ENCODE measurements around the gene TMEM225. TPM values are rescaled to one million over a fixed set of nuclear protein-coding genes. Genes with fewer than 3 reads are reported as not detected.

The TMEM225 gene
- total RNA-seq, 1 experiment from 2014 or later = not detected

- Mint-ChIP-seq H3K36me3 (ENCODE audit: insufficient read depth, unreplicated experiment) (no peaks in the 10 kb centered on the region), H3K27me3 (ENCODE audit: unreplicated experiment) (no peaks in the 10 kb centered on the region), H3K4me3 (ENCODE audit: low read depth, unreplicated experiment) (no peak overlapping the region), H3K9me3 (ENCODE audit: low read depth, unreplicated experiment) (peaks cover 8% of the 10 kb centered on the region), H3K4me1 (ENCODE audit: low read depth, unreplicated experiment) (no peaks in the 10 kb centered on the region), H3K27ac (ENCODE audit: unreplicated experiment) (no peak overlapping the region)
- CTCF ChIA-PET = no interaction called here
- intact Hi-C loops (cut with micrococcal nuclease; ENCODE audit: unreplicated experiment) = no loop called here
- TF ChIP-seq CTCF (IDR thresholded peaks at IDR 0.05; ENCODE audit: unreplicated experiment) = no peak
- no peak for DNase-seq
- no TSS peak for BruUV-seq (replicated peaks)
These were observed 29.0 kb downstream of the TMEM225 start for GRCh38 chr11:123856444-123856843.

- BruUV-seq (replicated peaks) = no TSS peak
- no peaks in the 10 kb centered on the region for H3K27me3 Mint-ChIP-seq (ENCODE audit: unreplicated experiment)
- TF ChIP-seq CTCF (IDR thresholded peaks at IDR 0.05; ENCODE audit: unreplicated experiment) = no peak
- H3K36me3 Mint-ChIP-seq (ENCODE audit: insufficient read depth, unreplicated experiment) = no peaks in the 10 kb centered on the region
- H3K27ac Mint-ChIP-seq (ENCODE audit: unreplicated experiment) = no peak overlapping the region
- no peak for DNase-seq
- peaks cover 13% of the 10 kb centered on the region for H3K9me3 Mint-ChIP-seq (ENCODE audit: low read depth, unreplicated experiment)
- CTCF ChIA-PET = no interaction called here
- no peaks in the 10 kb centered on the region for H3K4me1 Mint-ChIP-seq (ENCODE audit: low read depth, unreplicated experiment)
- intact Hi-C loops (cut with micrococcal nuclease; ENCODE audit: unreplicated experiment) = no loop called here
- H3K4me3 Mint-ChIP-seq (ENCODE audit: low read depth, unreplicated experiment) = no peak overlapping the region
These were observed 32.4 kb downstream of the TMEM225 start for GRCh38 chr11:123853038-123853437.

- BruUV-seq (replicated peaks) = no TSS peak
- DNase-seq = no peak
- intact Hi-C loops (cut with micrococcal nuclease; ENCODE audit: unreplicated experiment) = no loop called here
- H3K27me3 Mint-ChIP-seq (ENCODE audit: unreplicated experiment) = no peaks in the 10 kb centered on the region
- no peak for TF ChIP-seq CTCF (IDR thresholded peaks at IDR 0.05; ENCODE audit: unreplicated experiment)
- no peaks in the 10 kb centered on the region for H3K36me3 Mint-ChIP-seq (ENCODE audit: insufficient read depth, unreplicated experiment)
- H3K27ac Mint-ChIP-seq (ENCODE audit: unreplicated experiment) = no peak overlapping the region
- peaks cover 13% of the 10 kb centered on the region for H3K9me3 Mint-ChIP-seq (ENCODE audit: low read depth, unreplicated experiment)
- H3K4me3 Mint-ChIP-seq (ENCODE audit: low read depth, unreplicated experiment) = no peak overlapping the region
- CTCF ChIA-PET = no interaction called here
- H3K4me1 Mint-ChIP-seq (ENCODE audit: low read depth, unreplicated experiment) = no peaks in the 10 kb centered on the region
These were observed 33.1 kb downstream of the TMEM225 start for GRCh38 chr11:123852321-123852720.

GRCh38 chr11:123851110-123851509, 34.4 kb downstream of the TMEM225 start:
- H3K27me3 Mint-ChIP-seq (ENCODE audit: unreplicated experiment) = no peaks in the 10 kb centered on the region
- no peak overlapping the region for H3K4me3 Mint-ChIP-seq (ENCODE audit: low read depth, unreplicated experiment)
- H3K9me3 Mint-ChIP-seq (ENCODE audit: low read depth, unreplicated experiment) = peaks cover 11% of the 10 kb centered on the region
- intact Hi-C loops (cut with micrococcal nuclease; ENCODE audit: unreplicated experiment) = no loop called here
- BruUV-seq (replicated peaks) = no TSS peak
- TF ChIP-seq CTCF (IDR thresholded peaks at IDR 0.05; ENCODE audit: unreplicated experiment) = no peak
- H3K4me1 Mint-ChIP-seq (ENCODE audit: low read depth, unreplicated experiment) = no peaks in the 10 kb centered on the region
- no peaks in the 10 kb centered on the region for H3K36me3 Mint-ChIP-seq (ENCODE audit: insufficient read depth, unreplicated experiment)
- H3K27ac Mint-ChIP-seq (ENCODE audit: unreplicated experiment) = no peak overlapping the region
- no peak for DNase-seq
- CTCF ChIA-PET = no interaction called here

GRCh38 chr11:123841174-123841573, 44.3 kb downstream of the TMEM225 start:
- DNase-seq = no peak
- no peaks in the 10 kb centered on the region for H3K27me3 Mint-ChIP-seq (ENCODE audit: unreplicated experiment)
- no peak for TF ChIP-seq CTCF (IDR thresholded peaks at IDR 0.05; ENCODE audit: unreplicated experiment)
- H3K36me3 Mint-ChIP-seq (ENCODE audit: insufficient read depth, unreplicated experiment) = no peaks in the 10 kb centered on the region
- H3K27ac Mint-ChIP-seq (ENCODE audit: unreplicated experiment) = no peak overlapping the region
- CTCF ChIA-PET = no interaction called here
- no peaks in the 10 kb centered on the region for H3K4me1 Mint-ChIP-seq (ENCODE audit: low read depth, unreplicated experiment)
- intact Hi-C loops (cut with micrococcal nuclease; ENCODE audit: unreplicated experiment) = no loop called here
- BruUV-seq (replicated peaks) = no TSS peak
- H3K9me3 Mint-ChIP-seq (ENCODE audit: low read depth, unreplicated experiment) = peaks cover 12% of the 10 kb centered on the region
- H3K4me3 Mint-ChIP-seq (ENCODE audit: low read depth, unreplicated experiment) = no peak overlapping the region
